ENCODE measurements around the gene TAS2R4.

Gene TAS2R4, protein sequence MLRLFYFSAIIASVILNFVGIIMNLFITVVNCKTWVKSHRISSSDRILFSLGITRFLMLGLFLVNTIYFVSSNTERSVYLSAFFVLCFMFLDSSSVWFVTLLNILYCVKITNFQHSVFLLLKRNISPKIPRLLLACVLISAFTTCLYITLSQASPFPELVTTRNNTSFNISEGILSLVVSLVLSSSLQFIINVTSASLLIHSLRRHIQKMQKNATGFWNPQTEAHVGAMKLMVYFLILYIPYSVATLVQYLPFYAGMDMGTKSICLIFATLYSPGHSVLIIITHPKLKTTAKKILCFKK

DNA sequence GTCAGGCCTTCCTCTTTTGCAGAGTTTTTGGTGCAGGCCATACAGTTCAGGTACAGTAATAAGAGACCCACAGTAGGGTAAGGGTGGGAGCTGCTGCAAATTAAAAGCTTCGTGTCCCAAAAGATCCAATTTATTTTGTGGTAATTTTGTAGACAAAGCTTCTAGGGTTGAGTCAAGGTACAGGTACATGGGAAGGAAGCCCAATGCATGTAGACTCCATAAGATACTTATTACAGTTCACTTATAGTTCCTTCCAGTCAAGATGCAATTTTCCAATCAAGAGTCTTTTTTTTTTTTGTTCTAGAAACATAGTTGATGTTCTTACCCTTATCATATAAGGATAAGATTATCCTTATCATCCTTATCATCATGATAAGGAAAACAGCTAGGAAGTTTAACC, at the start of gene TAS2R4:
TAS2R4 (plus strand) TSS at position 301 of the 400 bp plus-strand sequence. CDS start 1,815 bp downstream, outside the sequence.
- no peak for TF ChIP-seq CTCF (IDR thresholded peaks at IDR 0.05; ENCODE audit: insufficient read depth, low read length, missing control alignments)

DNA sequence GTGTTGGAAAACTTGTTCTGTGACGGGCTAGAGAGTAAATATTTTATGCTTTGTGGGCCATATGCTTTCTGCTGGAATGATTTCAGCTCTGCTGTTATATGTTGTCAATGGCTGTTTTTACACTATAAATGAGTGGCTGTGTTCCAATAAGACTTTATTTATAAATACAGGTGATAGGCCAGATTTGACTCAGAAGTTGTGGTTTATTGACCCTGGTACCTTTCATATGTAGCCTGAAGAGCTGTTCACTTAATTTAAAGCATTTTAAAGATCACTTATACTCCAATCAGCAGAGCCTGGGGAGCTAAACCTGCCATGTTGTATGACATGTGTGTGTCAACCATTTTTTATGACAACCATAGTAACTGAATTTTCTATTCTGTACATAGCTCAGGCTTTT, 47.5 kb upstream of the TAS2R4 start:
- no peak for TF ChIP-seq CTCF (IDR thresholded peaks at IDR 0.05; ENCODE audit: insufficient read depth, low read length, missing control alignments)
- CTCF ChIA-PET, result interaction anchor here (5.4 kb wide), 1 partner anchor 9 kb away, joined by 43 read pairs; the partner anchor contains the start of gene SSBP1
- POLR2A ChIA-PET, result no interaction called here
- no peak for DNase-seq (ENCODE audit: low read depth, low spot score)
- H3K4me3 ChIP-seq (ENCODE audit: low read depth, low read length), result no peak overlapping the region

More for the DNA sequence above, at the start of gene TAS2R4:
- DNase-seq (ENCODE audit: low read depth, low spot score), result no peak
- no peak within 1 kb of the TSS for H3K4me3 ChIP-seq (ENCODE audit: low read depth, low read length)
- POLR2A ChIA-PET, result no interaction called here
- CTCF ChIA-PET, result interaction anchor here (2.3 kb wide), 1 partner anchor 10 kb away, joined by 15 read pairs; no protein-coding TSS in a partner anchor

DNA sequence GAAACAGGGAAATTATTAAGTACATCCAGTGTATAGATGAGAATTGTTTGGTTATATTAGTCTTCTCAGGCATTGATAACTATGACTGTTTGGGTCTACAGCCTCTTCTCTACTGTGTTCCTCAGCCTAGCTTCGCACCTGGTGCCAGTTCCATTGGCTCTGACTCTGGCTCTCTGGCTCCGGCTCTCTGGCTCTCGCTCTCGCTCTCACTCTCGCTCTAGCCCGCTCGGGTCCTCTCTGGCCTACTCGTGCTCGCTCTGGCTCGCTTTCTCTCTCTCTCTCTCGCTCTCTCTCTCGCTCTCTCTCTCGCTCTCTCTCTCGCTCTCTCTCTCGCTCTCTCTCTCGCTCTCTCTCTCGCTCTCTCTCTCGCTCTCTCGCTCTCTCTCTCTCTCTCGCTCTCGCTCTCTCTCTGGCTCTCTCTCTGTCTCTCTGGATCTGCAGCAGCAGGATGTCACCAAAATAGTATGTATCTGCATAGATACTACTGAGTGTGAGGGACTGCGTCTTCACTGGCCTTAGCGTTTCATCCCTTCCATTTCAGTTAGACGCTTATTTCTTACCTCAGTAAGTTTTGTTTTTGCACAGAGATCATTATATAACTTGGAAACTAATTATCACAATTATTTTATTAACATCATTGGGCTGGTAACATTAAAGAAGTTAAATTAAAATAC, 44.9 kb upstream of the TAS2R4 start:
- no peak for TF ChIP-seq CTCF (IDR thresholded peaks at IDR 0.05; ENCODE audit: insufficient read depth, low read length, missing control alignments)
- DNase-seq (ENCODE audit: low read depth, low spot score), result no peak
- CTCF ChIA-PET, result no interaction called here
- no peak overlapping the region for H3K4me3 ChIP-seq (ENCODE audit: low read depth, low read length)
- POLR2A ChIA-PET, result no interaction called here

DNA sequence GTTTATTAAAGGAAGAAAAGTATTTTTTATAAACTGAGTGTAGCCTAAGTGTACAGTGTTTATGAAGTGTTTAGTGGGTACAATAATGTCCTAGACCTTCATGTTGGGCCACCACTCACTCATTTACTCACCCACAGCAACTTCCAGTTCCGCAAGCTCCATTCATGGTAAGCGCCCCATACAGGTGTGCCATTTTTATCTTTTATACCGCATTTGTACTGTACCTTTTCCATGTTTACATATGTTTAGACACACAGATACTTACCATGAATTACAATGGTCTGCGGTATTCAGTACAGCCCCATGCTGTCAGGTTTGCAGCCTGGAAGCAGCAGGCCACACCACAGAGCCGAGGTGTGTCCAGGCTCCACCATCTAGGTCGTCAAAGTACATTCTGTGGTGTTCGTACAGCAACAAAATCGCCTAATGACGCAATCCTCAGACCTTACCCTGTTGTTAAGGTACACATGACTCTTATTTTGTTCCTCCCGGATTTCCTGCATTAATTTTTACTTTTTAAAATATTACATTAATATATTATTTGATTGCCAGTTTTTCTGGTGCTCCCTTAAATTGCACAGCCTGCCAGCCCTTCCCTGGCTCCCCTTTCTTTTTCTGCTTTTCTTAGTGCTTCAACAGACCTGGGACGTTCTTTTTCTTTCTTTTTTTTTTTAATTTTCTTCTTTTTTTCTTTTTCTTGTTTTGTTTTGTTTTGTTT, 39.2 kb upstream of the TAS2R4 start:
- no peak for DNase-seq (ENCODE audit: low read depth, low spot score)
- POLR2A ChIA-PET, result no interaction called here
- CTCF ChIA-PET, result interaction anchor here (0.7 to 5.3 kb wide), 22 partner anchors 9 to 722 kb away, joined by 3 to 43 read pairs (median 6); partner anchors contain the start of genes DENND11 and MRPS33
- no peak for TF ChIP-seq CTCF (IDR thresholded peaks at IDR 0.05; ENCODE audit: insufficient read depth, low read length, missing control alignments)
- H3K4me3 ChIP-seq (ENCODE audit: low read depth, low read length), result peak overlapping the region; percentile 67

DNA sequence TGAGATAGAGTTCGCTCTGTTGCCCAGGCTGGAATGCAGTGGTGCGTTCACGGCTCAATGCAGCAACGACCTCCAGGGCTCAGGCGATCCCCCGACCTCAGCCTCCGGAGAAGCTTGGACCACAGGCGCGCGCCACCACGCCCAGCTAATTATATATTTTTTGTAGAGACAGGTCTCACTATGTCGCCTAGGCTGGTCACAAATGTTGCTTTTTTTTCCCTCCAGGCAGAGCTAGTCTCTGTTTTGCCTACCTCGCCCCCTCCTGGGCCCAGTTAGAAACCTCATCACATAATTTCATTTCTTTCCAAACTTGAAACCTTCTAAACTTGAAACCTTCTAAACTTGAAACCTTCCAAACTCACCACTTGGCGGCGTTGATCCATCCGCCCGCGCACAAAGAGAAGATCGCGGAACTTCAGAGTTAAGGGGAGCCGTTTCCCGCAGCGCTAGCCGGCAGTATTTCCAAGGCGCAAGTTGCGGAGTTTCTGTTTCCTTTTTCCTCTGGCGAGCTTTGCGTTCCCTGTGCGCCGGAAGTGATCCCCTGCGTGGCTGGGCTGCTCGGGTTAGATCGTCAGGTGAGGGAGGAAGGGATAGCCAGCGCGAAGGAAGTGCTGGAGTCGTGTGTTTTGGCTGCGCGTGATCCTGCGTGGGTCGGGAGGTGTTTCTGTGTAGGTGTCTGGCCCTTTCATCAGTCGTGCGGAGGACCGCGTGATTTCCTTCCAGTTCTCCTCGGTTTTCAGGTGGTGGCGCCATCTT, 38.5 kb upstream of the TAS2R4 start, which contains the start of gene SSBP1:
SSBP1 (plus strand) TSS at position 523 of the 756 bp plus-strand sequence. CDS start 809 bp downstream, outside the sequence.
- ChIA-PET POLR2A (no interaction called here), CTCF (interaction anchor here (0.6 to 5.3 kb wide), 25 partner anchors 9 to 723 kb away, joined by 3 to 43 read pairs (median 6); partner anchors contain the start of genes DENND11, MRPS33 and WEE2)
- peak; percentile 73 for TF ChIP-seq CTCF (IDR thresholded peaks at IDR 0.05; ENCODE audit: insufficient read depth, low read length, missing control alignments)
- peak; percentile 86 for DNase-seq (ENCODE audit: low read depth, low spot score)
- peak within 1 kb of the TSS; percentile 99 for H3K4me3 ChIP-seq (ENCODE audit: low read depth, low read length)

Data from AG04449 (cell line).